ENCODE measurements around the gene HOXC9.

HOXC9 gene

GRCh38 chr12:53988541-53989226 lies 11.3 kb upstream of the HOXC9 start:
- no peak for DNase-seq (ENCODE audit: low read depth, low spot score)

GRCh38 chr12:53989227-53990113 lies 10.5 kb upstream of the HOXC9 start:
- no peak for DNase-seq (ENCODE audit: low read depth, low spot score)

- DNase-seq (ENCODE audit: low read depth, low spot score) = no peak
These were observed 9.5 kb upstream of the HOXC9 start for GRCh38 chr12:53990311-53991076.

DNA sequence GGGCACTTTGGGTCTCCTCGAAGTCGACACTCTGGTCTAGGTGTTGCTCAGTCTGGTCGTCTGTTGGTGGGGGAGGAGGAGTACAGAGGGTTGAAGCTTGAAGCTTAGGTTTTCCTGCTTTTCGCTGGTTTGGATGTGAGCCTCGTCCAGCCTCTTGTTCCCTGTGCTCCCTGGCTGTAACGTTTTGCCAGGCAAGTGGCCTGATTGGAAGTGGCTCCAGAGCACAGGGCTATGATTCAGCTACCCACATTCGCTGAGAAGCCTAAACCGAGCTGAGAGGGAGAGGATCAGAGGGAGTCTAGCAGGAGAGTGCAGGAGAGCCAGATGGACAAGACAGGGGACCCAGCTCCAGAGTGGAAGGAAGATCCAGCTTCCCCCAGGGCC lies 8.9 kb upstream of the HOXC9 start:
- no peak for DNase-seq (ENCODE audit: low read depth, low spot score)

DNA sequence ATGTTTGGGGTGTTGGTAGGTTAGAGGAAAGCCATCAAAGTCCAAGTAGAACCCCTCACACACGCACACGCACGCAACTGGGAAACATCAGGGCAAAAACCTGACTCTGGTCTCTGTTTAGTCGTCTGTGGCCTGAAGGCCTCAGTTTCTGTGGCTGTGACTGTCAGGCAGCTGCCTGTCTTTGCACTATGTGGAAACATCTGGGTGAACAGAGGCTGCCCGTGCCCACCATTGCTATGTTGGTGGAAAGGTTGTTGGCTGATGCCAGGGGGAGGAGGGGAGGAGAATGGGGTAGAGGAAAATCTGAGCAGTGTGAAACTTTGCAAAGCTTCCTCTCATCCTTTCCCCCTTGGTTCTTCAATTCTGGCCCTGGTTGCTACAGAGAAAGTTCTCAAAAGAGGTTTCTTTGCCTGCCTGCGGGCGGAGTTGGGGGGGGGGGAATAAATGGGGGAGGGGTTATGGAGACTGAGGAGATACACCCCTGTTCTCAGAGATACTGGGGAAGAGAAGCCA lies 7.5 kb upstream of the HOXC9 start:
- no peak for DNase-seq (ENCODE audit: low read depth, low spot score)

GRCh38 chr12:53993162-53994008 lies 6.6 kb upstream of the HOXC9 start:
- DNase-seq (ENCODE audit: low read depth, low spot score) = no peak

DNA sequence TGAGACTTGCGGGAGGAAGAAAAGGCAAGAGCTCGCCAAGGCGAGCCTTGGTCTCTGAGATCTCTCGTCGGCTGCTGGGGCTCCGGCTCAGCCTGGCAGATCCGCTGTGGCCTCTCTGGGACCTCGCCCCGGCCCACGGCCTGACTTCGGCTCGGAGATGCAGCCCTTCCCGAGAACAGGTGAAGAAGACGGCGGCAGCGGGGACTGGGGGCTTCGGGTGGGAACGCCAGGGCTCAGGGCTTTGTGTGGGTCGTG lies 6.0 kb upstream of the HOXC9 start:
- DNase-seq (ENCODE audit: low read depth, low spot score) = no peak

DNA sequence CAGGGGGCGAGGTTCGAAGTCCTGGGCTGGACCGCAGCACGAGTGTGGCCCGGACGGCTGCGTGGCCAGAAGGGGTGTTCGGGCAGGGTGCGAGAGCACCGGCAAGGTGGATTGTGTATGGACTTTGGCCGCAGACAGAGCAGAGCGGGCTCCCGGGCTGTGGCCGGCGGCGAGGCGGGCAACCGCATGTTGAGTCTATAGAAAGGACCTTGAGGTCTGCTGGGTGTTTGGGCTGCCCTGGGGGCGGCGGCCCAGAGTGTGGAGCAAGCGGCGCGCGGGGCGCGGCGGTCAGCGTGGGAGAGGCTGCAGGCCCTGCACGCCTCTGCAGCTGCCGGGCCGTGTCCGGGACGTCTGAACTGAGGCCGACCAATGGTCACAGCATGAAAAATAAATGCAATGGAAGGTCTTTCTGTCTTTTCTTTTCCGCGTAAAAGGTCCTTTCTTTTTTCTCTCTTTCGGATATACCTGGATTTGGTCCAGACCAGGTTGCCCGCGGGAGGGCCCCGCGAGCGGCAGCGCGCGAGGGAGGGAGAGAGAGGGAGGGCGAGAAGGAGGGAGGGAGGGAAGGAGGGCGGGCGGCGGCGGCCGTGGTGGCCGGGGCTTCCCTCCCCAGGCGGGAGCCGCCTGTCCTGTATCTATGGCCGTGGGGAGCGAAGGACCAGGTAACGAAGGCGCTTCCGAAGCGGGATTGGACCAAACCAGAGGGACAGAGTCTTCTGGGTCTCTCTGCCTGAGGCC lies 5.5 kb upstream of the HOXC9 start:
- no peak for DNase-seq (ENCODE audit: low read depth, low spot score)

DNA sequence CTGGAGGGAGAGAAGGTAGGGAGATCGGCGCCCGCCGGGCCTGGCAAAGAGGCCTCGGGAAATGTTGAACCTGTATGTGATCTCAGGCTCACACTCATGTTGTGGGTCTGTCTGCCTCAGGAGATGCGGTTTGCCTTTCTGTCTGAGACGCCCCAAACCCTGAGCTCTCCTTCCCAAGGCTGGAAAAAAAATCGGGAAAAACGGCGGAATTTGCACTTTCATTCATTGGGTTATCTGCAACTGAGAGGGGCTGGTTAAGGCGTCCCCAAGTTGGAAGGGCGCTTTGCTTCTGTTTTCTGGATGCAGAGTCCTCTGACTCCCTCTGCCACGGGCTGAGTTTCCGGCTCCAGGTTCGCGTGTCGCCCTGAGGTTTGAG lies 5.0 kb upstream of the HOXC9 start:
- no peak for DNase-seq (ENCODE audit: low read depth, low spot score)

- no peak for DNase-seq (ENCODE audit: low read depth, low spot score)
These were observed 4.4 kb upstream of the HOXC9 start for GRCh38 chr12:53995378-53996239.

GRCh38 chr12:53996240-53997203 lies 3.4 kb upstream of the HOXC9 start:
- no peak for DNase-seq (ENCODE audit: low read depth, low spot score)

DNA sequence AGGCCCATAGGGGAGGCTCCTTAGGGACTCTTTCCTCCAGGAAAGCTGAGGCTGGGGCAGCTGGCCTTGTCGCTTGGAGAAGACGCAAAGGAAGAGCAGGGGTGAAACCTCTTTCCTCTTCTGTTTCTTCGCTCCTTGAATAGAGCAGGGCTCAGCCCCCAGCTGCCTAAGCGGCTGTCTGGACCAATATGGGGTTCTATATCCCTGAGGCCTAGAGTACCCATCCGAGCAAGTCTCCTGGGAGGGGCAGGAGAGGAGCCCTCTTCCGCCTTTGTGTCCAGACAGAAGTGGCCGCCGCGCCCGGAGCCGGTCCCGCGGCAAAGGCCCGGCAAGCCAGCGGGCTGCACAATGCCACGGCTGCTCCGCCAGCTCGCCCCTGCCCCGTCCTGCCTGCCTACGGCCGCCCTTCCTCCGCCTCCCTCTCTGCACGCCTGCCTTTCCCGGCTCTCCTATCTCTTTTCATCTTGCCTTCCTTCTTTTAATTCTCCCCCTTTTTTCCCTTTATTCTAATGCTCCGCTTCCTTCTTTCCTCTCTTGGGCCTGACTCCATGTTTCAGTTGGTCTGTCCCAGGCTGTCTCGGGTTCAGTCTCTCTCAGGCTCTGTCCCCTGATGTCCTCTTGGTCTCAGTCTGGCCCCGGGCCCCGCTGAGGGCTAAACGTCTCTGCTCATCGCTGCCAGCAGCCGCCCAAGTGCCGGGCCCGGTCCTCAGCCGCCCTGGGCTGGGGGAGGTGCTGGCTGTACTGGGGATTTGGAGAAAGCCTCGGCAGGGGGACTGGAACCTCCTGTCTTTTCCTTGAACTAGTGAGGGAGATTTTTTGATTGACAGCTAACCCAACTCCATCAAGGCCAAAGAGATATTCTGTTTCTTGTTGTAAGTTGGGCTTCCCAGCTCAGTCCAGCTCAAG lies 2.5 kb upstream of the HOXC9 start:
- DNase-seq (ENCODE audit: low read depth, low spot score) = no peak

GRCh38 chr12:53998110-53998899 lies 1.7 kb upstream of the HOXC9 start:
- no peak for DNase-seq (ENCODE audit: low read depth, low spot score)

- DNase-seq (ENCODE audit: low read depth, low spot score) = no peak
These were observed 1.1 kb upstream of the HOXC9 start for GRCh38 chr12:53998900-53999236.

GRCh38 chr12:53999559-54000115 lies 324 bp upstream of the HOXC9 start:
- DNase-seq (ENCODE audit: low read depth, low spot score) = no peak

- no peak for DNase-seq (ENCODE audit: low read depth, low spot score)
These were observed 1.6 kb downstream of the HOXC9 start for GRCh38 chr12:54001283-54002187.

Measured in smooth muscle cell of the brain vasculature (primary cell).